ENCODE results near the gene TMTC2. TPM values are rescaled to one million over a fixed set of nuclear protein-coding genes. Genes with fewer than 3 reads are reported as not detected.
"Not testable (repeated sequence)": the region's sequence is repeated elsewhere in the genome, so short reads cannot be mapped to it uniquely, and the experiment has no call there.

Gene TMTC2
- total RNA-seq, 2 experiments from 2014 or later = 2.4 to 2.5 TPM

DNA sequence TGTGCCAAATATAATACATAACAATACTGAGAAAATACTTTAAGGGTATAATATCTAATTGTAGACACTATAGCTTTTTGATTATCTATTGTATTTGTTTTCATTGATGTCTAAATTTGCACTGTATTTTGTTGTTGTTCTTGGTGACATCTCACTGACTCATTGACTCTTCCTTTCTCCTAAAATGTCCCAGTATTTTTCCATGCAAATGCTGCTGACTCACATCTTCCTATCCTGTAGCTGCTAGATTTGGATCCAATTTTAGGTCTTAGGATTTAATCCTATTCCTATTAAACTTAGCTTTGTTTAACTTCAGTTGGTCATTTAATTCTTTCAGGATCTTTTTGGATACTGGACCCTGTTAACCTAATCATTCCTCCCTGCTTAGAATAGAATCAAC is 148.5 kb downstream of the TMTC2 start:
- DNase-seq (no peak), ATAC-seq (no peak)
- Mint-ChIP-seq H3K27me3 (no peaks in the 10 kb centered on the region), H3K9me3 (ENCODE audit: low read depth) (no peaks in the 10 kb centered on the region), H3K4me3 (no peak overlapping the region), H3K36me3 (ENCODE audit: low read depth) (no peaks in the 10 kb centered on the region), H3K27ac (no peak overlapping the region), H3K4me1 (no peaks in the 10 kb centered on the region)
- intact Hi-C loops (cut with DNase I, micrococcal nuclease) = no loop called here
- ChIA-PET CTCF (no interaction called here), POLR2A (no interaction called here)

DNA sequence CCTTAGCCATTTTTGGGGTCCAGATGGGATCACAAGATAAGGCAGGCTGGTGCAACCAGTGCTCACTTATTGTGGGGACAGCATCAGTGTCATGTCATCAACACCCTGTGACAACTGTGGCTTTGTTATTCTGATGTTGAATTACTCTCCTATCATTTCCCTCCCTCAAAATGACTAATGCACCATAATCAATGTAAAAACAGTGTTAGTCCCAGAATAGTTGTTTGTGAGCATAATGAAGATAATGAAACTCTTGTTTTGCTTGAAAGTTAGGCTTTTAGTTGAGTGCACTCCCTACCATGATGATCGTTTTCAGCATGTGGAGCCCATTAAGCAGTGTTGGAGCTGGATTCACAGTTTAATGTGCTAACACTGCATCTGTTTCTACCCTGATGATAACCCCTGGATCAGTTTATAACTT is 151.4 kb downstream of the TMTC2 start:
- ChIA-PET POLR2A (no interaction called here), CTCF (no interaction called here)
- Mint-ChIP-seq H3K4me3 (no peak overlapping the region), H3K27ac (no peak overlapping the region), H3K27me3 (no peaks in the 10 kb centered on the region), H3K4me1 (no peaks in the 10 kb centered on the region), H3K9me3 (ENCODE audit: low read depth) (no peaks in the 10 kb centered on the region), H3K36me3 (ENCODE audit: low read depth) (no peaks in the 10 kb centered on the region)
- ATAC-seq (no peak), DNase-seq (no peak)
- intact Hi-C loops (cut with DNase I, micrococcal nuclease) = no loop called here

DNA sequence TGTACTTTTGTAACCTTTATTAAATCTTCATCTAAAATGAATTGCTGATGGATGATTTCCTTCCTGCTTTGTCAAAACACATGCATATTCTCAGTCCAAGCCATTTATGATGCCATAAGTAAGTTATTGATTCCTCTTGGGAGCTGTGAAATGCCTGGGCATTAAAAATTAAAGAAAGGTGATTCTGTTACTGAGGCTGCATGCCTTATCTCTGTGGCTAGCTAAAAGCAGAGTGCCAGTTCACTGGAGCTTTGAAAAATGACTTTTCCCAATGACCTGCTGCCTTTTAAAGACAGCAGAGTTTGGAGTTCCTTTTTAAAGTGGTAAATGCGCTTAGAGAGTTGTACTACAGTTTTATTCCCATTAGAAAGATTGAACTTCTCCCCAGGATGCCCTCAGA is 152.1 kb downstream of the TMTC2 start:
- no peaks in the 10 kb centered on the region for H3K36me3 Mint-ChIP-seq (ENCODE audit: low read depth)
- no peak for DNase-seq
- no peaks in the 10 kb centered on the region for H3K27me3 Mint-ChIP-seq
- intact Hi-C loops (cut with DNase I, micrococcal nuclease) = no loop called here
- H3K27ac Mint-ChIP-seq = no peak overlapping the region
- no peak overlapping the region for H3K4me3 Mint-ChIP-seq
- ChIA-PET CTCF (no interaction called here), POLR2A (no interaction called here)
- H3K4me1 Mint-ChIP-seq = no peaks in the 10 kb centered on the region
- no peak for ATAC-seq
- H3K9me3 Mint-ChIP-seq (ENCODE audit: low read depth) = no peaks in the 10 kb centered on the region

DNA sequence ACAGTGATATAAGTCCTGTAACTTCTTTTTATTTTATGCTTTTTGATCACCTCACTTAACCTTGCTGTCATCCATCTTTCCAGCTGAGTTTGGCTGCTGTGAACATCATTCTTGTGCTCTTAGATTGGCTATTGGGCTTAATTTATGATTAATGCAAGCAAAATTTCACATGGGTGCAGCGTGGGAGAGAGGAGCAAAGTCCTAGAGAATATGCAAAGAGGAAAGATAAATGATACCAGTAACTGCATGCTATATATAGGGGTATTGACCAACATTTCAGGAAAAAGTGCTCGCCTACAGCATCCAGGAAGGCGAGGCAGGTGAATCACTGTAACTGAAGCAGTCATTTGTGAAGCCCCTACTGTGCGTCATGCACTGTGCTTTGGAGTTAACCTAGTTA is 153.1 kb downstream of the TMTC2 start:
- ChIA-PET POLR2A (no interaction called here), CTCF (no interaction called here)
- H3K4me1 Mint-ChIP-seq = no peaks in the 10 kb centered on the region
- intact Hi-C loops (cut with DNase I, micrococcal nuclease) = no loop called here
- no peaks in the 10 kb centered on the region for H3K36me3 Mint-ChIP-seq (ENCODE audit: low read depth)
- no peak overlapping the region for H3K4me3 Mint-ChIP-seq
- no peak overlapping the region for H3K27ac Mint-ChIP-seq
- H3K9me3 Mint-ChIP-seq (ENCODE audit: low read depth) = no peaks in the 10 kb centered on the region
- no peaks in the 10 kb centered on the region for H3K27me3 Mint-ChIP-seq
- ATAC-seq (no peak), DNase-seq (no peak)

DNA sequence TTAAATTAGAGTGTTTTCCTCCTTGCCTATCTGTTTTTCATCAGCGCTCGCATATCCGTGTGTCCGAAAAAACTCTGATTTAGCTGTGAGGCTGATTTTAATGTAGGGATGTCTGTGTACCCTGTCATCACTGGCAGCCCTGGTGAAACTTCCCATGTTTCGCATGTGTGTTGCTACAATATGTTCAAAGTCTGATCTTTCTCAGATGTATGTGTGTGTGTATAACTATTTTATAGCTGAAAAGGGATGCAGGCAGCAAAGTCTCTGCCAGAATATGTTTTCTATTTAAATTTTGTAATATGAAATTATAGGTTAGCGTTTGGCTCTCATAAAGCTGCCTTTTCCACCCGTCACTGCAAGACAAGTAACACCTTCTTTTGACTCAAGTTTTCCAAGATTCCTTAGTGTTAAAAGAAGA is 154.8 kb downstream of the TMTC2 start:
- Mint-ChIP-seq H3K27ac (no peak overlapping the region), H3K9me3 (ENCODE audit: low read depth) (no peaks in the 10 kb centered on the region), H3K4me1 (no peaks in the 10 kb centered on the region), H3K4me3 (no peak overlapping the region), H3K27me3 (no peaks in the 10 kb centered on the region), H3K36me3 (ENCODE audit: low read depth) (no peaks in the 10 kb centered on the region)
- DNase-seq (no peak), ATAC-seq (no peak)
- ChIA-PET POLR2A (no interaction called here), CTCF (no interaction called here)
- intact Hi-C loops (cut with DNase I, micrococcal nuclease) = no loop called here

DNA sequence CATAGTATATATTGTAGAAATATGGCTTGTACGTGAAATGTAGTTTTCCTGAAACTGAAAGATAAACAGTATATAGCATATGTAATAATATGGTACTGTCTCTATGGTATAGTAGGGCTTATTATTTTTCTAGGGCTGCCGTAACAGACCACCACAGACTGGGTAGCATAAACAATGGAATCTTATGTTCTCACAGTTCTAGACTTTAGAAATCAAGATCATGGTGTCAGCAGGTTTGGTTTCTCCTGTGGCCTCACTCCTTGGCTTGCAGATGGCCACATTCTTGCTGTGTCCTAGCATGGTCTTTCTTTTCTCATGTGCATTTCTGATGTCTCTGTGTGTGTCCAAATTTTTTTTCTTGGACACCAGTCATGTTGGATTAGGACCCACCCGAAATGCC is 155.8 kb downstream of the TMTC2 start:
- no peak for DNase-seq
- H3K27me3 Mint-ChIP-seq = no peaks in the 10 kb centered on the region
- ATAC-seq = no peak
- H3K27ac Mint-ChIP-seq = no peak overlapping the region
- ChIA-PET POLR2A (no interaction called here), CTCF (no interaction called here)
- no peaks in the 10 kb centered on the region for H3K36me3 Mint-ChIP-seq (ENCODE audit: low read depth)
- H3K9me3 Mint-ChIP-seq (ENCODE audit: low read depth) = no peaks in the 10 kb centered on the region
- intact Hi-C loops (cut with DNase I, micrococcal nuclease) = no loop called here
- H3K4me1 Mint-ChIP-seq = no peaks in the 10 kb centered on the region
- no peak overlapping the region for H3K4me3 Mint-ChIP-seq

DNA sequence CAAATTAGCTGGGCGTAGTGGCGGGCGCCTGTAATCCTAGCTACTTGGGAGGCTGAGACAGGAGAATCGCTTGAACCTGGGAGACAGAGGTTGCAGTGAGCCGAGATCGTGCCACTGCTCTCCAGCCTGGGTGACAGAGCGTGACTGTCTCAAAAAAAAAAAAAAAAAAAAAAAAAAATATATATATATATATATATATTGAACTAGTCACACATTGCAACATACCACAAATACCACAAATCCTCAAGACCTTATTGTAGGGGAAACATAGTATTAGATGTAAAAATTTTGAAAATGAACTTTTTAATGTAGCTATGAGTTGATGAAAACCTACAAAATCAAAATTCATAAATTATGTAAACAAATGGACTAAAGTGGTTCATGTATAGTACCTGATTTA is 158.4 kb downstream of the TMTC2 start:
- H3K27ac Mint-ChIP-seq; H3K4me1 Mint-ChIP-seq; H3K36me3 Mint-ChIP-seq (ENCODE audit: low read depth); ATAC-seq; H3K27me3 Mint-ChIP-seq; POLR2A ChIA-PET; H3K9me3 Mint-ChIP-seq (ENCODE audit: low read depth); DNase-seq; intact Hi-C loops (cut with DNase I, micrococcal nuclease); H3K4me3 Mint-ChIP-seq: not testable (repeated sequence)
- CTCF ChIA-PET = interaction anchor here (1.7 kb wide), 1 partner anchor 14 kb away, joined by 5 read pairs; no protein-coding TSS in a partner anchor

DNA sequence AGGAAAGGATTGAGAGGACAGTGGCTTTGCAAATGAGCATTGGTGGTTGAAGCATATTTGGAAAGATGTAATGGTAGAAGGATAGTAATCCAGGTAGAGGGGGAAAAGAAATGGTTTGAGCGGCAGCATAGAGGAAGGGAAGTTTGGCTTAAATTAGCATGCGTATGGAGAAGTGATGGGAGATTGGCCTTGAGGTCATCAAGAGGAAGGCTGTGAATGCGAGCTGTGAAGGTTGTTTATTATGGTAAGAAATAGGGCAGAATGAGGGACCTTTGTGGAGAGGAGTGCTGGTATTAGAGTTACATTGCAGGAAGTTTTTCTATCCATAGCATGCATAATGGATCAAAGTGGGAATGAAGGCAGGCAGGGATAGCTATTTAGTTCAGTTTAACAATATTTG is 162.1 kb downstream of the TMTC2 start:
- no peak for DNase-seq
- Mint-ChIP-seq H3K27me3 (no peaks in the 10 kb centered on the region), H3K27ac (no peak overlapping the region), H3K9me3 (ENCODE audit: low read depth) (no peaks in the 10 kb centered on the region), H3K4me1 (no peaks in the 10 kb centered on the region), H3K36me3 (ENCODE audit: low read depth) (no peaks in the 10 kb centered on the region), H3K4me3 (no peak overlapping the region)
- intact Hi-C loops (cut with DNase I, micrococcal nuclease) = no loop called here
- no peak for ATAC-seq
- ChIA-PET POLR2A (no interaction called here), CTCF (no interaction called here)

DNA sequence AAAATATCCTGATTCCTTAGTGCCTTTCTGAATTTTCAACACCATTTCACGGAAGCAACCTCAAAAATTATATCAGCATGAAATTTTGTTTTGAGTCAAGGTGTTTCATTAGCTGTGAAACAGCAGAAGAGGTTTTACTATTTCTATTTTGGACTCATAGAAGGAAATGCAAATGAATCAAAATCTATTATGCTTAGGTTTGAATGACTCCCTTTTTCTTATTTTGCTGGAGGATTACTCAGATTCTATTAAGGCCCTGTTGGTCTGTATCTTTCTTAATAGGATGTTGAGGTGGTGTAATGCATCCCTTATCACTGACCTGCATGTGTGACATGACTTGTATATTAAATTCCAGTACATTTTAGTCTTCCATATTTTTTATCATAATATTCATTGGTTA is 165.8 kb downstream of the TMTC2 start:
- Mint-ChIP-seq H3K4me1 (no peaks in the 10 kb centered on the region), H3K9me3 (ENCODE audit: low read depth) (no peaks in the 10 kb centered on the region), H3K36me3 (ENCODE audit: low read depth) (peaks cover 2% of the 10 kb centered on the region), H3K27ac (no peak overlapping the region), H3K27me3 (no peaks in the 10 kb centered on the region), H3K4me3 (no peak overlapping the region)
- DNase-seq (no peak), ATAC-seq (no peak)
- ChIA-PET CTCF (no interaction called here), POLR2A (no interaction called here)
- intact Hi-C loops (cut with DNase I, micrococcal nuclease) = no loop called here

DNA sequence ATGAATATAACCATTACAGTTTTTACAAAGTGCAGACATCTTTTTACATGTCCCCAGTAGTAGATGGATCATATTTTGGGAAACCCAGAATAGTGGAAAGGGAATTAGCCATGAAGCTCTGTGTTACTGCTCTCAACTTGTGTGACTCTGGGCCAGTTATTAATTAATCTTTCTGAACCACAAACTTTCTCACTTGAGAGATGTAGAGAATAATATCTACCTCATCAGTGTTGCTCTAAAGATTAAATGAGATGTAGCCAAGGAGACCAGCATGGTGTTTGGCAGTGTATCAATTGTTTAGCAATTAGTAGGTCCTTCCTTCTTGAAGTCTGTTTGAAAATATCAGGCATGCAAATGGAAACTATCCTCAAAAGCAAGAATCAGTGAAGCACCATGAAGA is 169.2 kb downstream of the TMTC2 start:
- Mint-ChIP-seq H3K27ac (no peak overlapping the region), H3K9me3 (ENCODE audit: low read depth) (no peaks in the 10 kb centered on the region), H3K36me3 (ENCODE audit: low read depth) (peaks cover 2% of the 10 kb centered on the region), H3K4me1 (no peaks in the 10 kb centered on the region), H3K27me3 (no peaks in the 10 kb centered on the region), H3K4me3 (no peak overlapping the region)
- ChIA-PET CTCF (no interaction called here), POLR2A (no interaction called here)
- DNase-seq = no peak
- intact Hi-C loops (cut with DNase I, micrococcal nuclease) = no loop called here
- no peak for ATAC-seq

DNA sequence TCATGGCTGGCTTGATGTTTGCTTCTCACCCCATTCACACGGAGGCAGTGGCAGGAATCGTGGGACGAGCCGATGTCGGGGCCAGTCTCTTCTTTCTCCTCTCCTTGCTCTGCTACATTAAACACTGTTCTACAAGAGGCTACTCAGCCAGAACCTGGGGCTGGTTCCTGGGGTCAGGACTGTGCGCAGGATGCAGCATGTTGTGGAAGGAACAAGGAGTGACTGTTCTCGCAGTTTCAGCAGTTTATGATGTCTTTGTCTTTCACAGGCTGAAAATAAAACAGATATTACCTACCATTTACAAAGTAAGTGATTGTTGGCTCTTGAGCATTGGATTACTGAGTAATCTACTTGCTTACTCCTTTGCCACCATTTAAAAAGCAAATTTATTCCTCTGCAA is 170.6 kb downstream of the TMTC2 start:
- Mint-ChIP-seq H3K4me1 (no peaks in the 10 kb centered on the region), H3K27me3 (no peaks in the 10 kb centered on the region), H3K9me3 (ENCODE audit: low read depth) (no peaks in the 10 kb centered on the region), H3K4me3 (no peak overlapping the region), H3K36me3 (ENCODE audit: low read depth) (peaks cover 2% of the 10 kb centered on the region), H3K27ac (no peak overlapping the region)
- DNase-seq (no peak), ATAC-seq (no peak)
- CTCF ChIA-PET = no interaction called here
- intact Hi-C loops (cut with DNase I, micrococcal nuclease) = no loop called here
- POLR2A ChIA-PET = no interaction called here

DNA sequence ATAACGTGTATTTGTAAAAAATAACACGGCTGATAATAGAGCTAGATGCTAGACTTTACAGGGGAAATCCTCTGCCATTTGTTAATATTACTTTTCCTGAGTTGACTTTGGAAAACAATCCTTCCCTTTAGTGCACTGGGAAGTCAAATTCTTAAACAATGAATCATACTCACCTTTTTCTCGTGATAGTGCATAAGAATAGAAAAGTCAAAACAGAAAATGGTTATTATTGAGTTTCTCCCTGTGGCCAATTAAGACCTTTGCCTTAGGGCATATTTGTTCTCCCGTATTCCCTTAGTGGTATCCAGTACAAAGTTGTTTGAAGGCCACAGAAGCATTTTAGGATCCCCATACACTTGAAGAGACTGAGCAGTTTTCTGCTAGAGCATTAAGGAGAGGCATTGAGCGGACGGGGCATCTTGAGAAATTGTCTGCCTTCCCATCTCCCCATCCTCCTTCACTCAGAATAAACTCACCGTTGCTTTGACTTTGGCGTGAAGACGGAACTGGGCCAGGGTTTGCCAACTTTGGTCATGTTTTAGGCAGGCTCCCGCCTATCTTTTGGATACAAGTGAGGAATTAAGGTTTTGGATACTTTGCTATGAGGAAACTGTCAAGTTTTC is 171.3 kb downstream of the TMTC2 start:
- intact Hi-C loops (cut with DNase I, micrococcal nuclease) = no loop called here
- Mint-ChIP-seq H3K9me3 (ENCODE audit: low read depth) (no peaks in the 10 kb centered on the region), H3K4me1 (no peaks in the 10 kb centered on the region), H3K27me3 (no peaks in the 10 kb centered on the region), H3K36me3 (ENCODE audit: low read depth) (peaks cover 2% of the 10 kb centered on the region), H3K27ac (no peak overlapping the region), H3K4me3 (no peak overlapping the region)
- ATAC-seq (no peak), DNase-seq (no peak)
- ChIA-PET CTCF (no interaction called here), POLR2A (no interaction called here)

DNA sequence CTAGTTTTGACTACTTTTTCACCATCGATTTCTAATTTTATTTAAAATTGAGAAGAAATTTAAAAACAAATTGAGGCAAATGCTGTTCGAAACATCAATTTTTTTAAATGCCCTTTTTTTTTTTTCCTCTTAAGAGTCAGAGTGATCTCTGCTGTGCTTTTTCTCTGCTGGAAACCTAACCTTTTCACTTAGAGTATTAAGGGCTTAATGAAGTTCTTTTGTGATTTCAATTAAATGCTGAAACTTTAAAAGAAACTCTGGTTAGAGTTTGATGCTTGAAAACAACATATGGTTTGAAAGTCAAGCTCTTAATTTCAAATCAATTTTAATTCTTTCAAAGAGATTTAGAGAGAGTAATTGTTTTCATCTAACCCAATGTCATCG is 171.8 kb downstream of the TMTC2 start:
- ATAC-seq (no peak), DNase-seq (no peak)
- Mint-ChIP-seq H3K4me3 (no peak overlapping the region), H3K4me1 (no peaks in the 10 kb centered on the region), H3K27me3 (no peaks in the 10 kb centered on the region), H3K9me3 (ENCODE audit: low read depth) (no peaks in the 10 kb centered on the region), H3K36me3 (ENCODE audit: low read depth) (peaks cover 2% of the 10 kb centered on the region), H3K27ac (no peak overlapping the region)
- CTCF ChIA-PET = no interaction called here
- POLR2A ChIA-PET = no interaction called here
- intact Hi-C loops (cut with DNase I, micrococcal nuclease) = no loop called here

All from activated CD4-positive, alpha-beta T cell treated with anti-CD3 and anti-CD28 coated beads for 36 hours (primary cell).